K562 (cell line): ENCODE measurements around the gene BAD.

Source experiments
- CHD2 ChIP-seq: IDR thresholded peaks from 2 replicates; pipeline ENCODE4 v1.6.1; 2011; ENCODE audit warnings: low read depth, low read length
- CTCF ChIP-seq, 3 experiments: IDR thresholded peaks in 2 of 3; conservative IDR thresholded peaks in 1 of 3; 2 replicates each; pipeline ENCODE4 v1.5.1; 2011 to 2012; ENCODE audit warnings: low read length in 3 of 3, mild to moderate bottlenecking in 3 of 3, control low read depth in 2 of 3, improper control_type of control experiment in 1 of 3, inconsistent platforms in 1 of 3, low read depth in 1 of 3, mixed read lengths in 1 of 3, moderate library complexity in 1 of 3; ENCODE audit not compliant: insufficient read depth in 2 of 3
- ELF1 ChIP-seq: fragments of 200-800 bp; sonication (Bioruptor generic); IDR thresholded peaks from 2 replicates; pipeline ENCODE4 v1.6.1; 2016; ENCODE audit warnings: missing genetic modification characterization, missing compliant biosample characterization
- EZH2 ChIP-seq: IDR thresholded peaks from 2 replicates; pipeline ENCODE4 v1.6.1; 2012; ENCODE audit warnings: low read depth, mild to moderate bottlenecking, inconsistent platforms, low read length, borderline replicate concordance
- GABPB1 ChIP-seq: sonication (generic); formaldehyde crosslinking; IDR thresholded peaks from 2 replicates; pipeline ENCODE4 v1.8.0; 2022; ENCODE audit warnings: mild to moderate bottlenecking, missing genetic modification reagents
- MLX ChIP-seq, 2 experiments: fragments of 450-650 bp in 1 of 2; sonication (generic) in 1 of 2; formaldehyde crosslinking; conservative IDR thresholded peaks; 2 replicates each; pipeline versions ENCODE4 v1.4.0 to v1.8.1; 2020 to 2022; ENCODE audit warnings: mild to moderate bottlenecking in 1 of 2, missing genetic modification reagents in 1 of 2
- POLR2AphosphoS5 ChIP-seq: IDR thresholded peaks from 2 replicates; pipeline ENCODE4 v1.6.1; 2011; ENCODE audit warnings: mild to moderate bottlenecking, low read depth, low read length, moderate library complexity; ENCODE audit not compliant: control insufficient read depth, insufficient read depth
- TFAM ChIP-seq: fragments of 250-450 bp; sonication (Bioruptor Pico); conservative IDR thresholded peaks from 2 replicates; pipeline ENCODE4 v1.5.0; 2021; ENCODE audit warnings: mild to moderate bottlenecking, moderate library complexity
- USF1 ChIP-seq: sonication (generic); formaldehyde crosslinking; IDR thresholded peaks from 2 replicates; pipeline ENCODE4 v1.9.0; 2022; ENCODE audit warnings: mild to moderate bottlenecking, missing genetic modification reagents
- ZNF274 ChIP-seq: IDR thresholded peaks from 2 replicates; pipeline ENCODE4 v1.6.1; 2011; ENCODE audit warnings: low read depth, mild to moderate bottlenecking, low read length, moderate library complexity, borderline replicate concordance
- ZNF717 ChIP-seq: fragments of 250-450 bp; sonication (Bioruptor Pico); IDR thresholded peaks from 2 replicates; pipeline ENCODE4 v1.5.0; 2021

DNA sequence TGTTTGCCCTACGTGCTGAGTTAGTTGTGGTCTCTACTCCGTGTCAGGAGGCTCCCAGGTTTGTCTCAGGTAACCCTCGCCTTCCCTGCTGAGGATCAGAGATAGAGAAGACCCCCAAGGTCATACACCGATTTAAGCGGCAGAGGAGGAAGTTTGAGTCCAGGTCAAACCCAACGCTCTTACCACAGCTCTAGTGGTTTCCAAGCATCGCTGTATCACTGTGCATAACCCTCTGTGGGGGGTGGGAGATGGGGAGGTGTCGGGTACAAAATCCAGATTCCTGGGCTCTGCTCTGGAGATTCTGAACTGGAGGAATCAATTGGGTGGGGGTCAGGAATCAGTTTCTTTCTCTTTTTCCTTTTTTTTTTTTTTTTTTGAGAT, 53.5 kb downstream of the BAD start:
- no peak for TF ChIP-seq ELF1
- TF ChIP-seq TFAM (CRISPR knock-in tag) = no peak
- no peak for TF ChIP-seq USF1 (CRISPR knock-in tag)
- TF ChIP-seq ZNF274 = no peak
- no peak for TF ChIP-seq ZNF717 (CRISPR knock-in tag)
- TF ChIP-seq CTCF (IDR thresholded peaks at IDR 0.05 in 2 of 3, conservative IDR thresholded peaks at IDR 0.05 in 1 of 3; ENCODE audit: insufficient read depth in 2 of 3, low read depth in 1 of 3, low read length in 3 of 3) = no peak
- TF ChIP-seq CHD2 = no peak
- no peak for TF ChIP-seq GABPB1 (CRISPR knock-in tag)
- TF ChIP-seq MLX (CRISPR knock-in tag; conservative IDR thresholded peaks at IDR 0.05) = no peak
- TF ChIP-seq EZH2 = no peak
- no peak for TF ChIP-seq POLR2AphosphoS5
